Measurements from ENCODE around the gene DHRS9.

DNA sequence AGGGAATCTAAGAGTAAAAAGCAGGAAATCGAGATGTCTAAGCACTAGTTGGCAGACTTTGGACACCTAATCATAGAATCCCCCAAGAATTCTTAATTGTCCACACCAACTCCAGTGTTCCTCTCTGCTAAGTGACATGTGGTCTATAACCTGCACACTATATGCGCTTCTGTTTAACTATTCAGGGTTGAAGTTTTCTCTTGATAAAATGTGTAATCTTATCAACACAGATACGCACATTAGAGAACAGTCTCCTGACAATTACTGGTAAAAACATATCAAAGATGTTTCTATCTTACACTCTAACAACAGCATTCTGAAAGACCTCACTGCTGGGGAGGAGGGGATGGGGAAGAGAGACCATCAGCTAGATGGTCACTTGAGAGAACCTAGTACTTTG lies 42.1 kb upstream of the DHRS9 start:
- no peak for TF ChIP-seq POLR2A (IDR thresholded peaks at IDR 0.05)
- TF ChIP-seq, protein P1, sequence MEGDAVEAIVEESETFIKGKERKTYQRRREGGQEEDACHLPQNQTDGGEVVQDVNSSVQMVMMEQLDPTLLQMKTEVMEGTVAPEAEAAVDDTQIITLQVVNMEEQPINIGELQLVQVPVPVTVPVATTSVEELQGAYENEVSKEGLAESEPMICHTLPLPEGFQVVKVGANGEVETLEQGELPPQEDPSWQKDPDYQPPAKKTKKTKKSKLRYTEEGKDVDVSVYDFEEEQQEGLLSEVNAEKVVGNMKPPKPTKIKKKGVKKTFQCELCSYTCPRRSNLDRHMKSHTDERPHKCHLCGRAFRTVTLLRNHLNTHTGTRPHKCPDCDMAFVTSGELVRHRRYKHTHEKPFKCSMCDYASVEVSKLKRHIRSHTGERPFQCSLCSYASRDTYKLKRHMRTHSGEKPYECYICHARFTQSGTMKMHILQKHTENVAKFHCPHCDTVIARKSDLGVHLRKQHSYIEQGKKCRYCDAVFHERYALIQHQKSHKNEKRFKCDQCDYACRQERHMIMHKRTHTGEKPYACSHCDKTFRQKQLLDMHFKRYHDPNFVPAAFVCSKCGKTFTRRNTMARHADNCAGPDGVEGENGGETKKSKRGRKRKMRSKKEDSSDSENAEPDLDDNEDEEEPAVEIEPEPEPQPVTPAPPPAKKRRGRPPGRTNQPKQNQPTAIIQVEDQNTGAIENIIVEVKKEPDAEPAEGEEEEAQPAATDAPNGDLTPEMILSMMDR (IDR thresholded peaks at IDR 0.05) = no peak
